ENCODE results near the gene CALB2.

DNA sequence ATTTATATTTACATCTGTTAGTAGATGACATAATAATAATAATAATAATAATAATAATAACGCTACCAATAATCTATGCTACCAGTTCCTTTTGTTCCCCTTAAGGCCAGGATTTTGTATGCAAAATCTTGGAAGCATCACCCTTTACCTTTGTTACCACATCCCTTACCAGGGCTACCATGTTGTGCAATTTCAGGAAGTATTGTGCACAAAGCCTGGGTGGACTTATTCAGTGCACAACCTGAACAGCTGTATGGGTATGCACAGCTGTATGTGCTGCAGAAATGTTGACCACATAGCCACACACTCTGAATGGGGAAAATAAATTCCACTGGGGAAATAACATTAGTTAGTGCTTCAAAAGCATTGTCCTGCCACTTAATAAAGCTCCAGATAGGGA, 19.9 kb upstream of the CALB2 start:
- TF ChIP-seq, protein P1, sequence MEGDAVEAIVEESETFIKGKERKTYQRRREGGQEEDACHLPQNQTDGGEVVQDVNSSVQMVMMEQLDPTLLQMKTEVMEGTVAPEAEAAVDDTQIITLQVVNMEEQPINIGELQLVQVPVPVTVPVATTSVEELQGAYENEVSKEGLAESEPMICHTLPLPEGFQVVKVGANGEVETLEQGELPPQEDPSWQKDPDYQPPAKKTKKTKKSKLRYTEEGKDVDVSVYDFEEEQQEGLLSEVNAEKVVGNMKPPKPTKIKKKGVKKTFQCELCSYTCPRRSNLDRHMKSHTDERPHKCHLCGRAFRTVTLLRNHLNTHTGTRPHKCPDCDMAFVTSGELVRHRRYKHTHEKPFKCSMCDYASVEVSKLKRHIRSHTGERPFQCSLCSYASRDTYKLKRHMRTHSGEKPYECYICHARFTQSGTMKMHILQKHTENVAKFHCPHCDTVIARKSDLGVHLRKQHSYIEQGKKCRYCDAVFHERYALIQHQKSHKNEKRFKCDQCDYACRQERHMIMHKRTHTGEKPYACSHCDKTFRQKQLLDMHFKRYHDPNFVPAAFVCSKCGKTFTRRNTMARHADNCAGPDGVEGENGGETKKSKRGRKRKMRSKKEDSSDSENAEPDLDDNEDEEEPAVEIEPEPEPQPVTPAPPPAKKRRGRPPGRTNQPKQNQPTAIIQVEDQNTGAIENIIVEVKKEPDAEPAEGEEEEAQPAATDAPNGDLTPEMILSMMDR (IDR thresholded peaks at IDR 0.05), result no peak
- TF ChIP-seq POLR2AphosphoS5 (IDR thresholded peaks at IDR 0.05) (no peak), POLR2A (IDR thresholded peaks at IDR 0.05) (no peak)

Data from sigmoid colon (tissue), 4 donors.